Ammon's horn (tissue), 1 donor: ENCODE data around the gene CBLB.

Experiments used
- DNase-seq: peaks from one replicate; pipeline ENCODE4 v3.0.0-alpha.2; 2016; ENCODE audit warnings: low spot score

CBLB gene

DNA sequence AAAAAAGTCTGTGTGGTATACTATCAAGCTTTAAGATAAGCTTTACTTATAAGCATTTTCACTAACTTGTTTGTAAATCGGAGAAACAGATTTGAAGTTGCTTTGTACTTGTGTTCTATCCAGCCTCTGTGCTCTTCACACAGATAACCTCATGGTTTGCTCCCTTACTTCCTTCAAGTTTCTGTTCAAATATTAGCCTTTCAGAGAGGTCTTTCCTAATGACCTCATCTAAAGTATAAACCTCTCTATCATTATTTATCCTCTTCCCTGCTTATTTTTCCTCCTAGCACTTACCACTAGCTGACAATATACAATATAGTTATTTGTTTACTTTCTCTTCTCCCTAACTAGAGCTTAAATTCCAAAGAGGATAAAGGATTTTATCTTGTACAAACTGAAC is 180.0 kb downstream of the CBLB start:
- DNase-seq = no peak

DNA sequence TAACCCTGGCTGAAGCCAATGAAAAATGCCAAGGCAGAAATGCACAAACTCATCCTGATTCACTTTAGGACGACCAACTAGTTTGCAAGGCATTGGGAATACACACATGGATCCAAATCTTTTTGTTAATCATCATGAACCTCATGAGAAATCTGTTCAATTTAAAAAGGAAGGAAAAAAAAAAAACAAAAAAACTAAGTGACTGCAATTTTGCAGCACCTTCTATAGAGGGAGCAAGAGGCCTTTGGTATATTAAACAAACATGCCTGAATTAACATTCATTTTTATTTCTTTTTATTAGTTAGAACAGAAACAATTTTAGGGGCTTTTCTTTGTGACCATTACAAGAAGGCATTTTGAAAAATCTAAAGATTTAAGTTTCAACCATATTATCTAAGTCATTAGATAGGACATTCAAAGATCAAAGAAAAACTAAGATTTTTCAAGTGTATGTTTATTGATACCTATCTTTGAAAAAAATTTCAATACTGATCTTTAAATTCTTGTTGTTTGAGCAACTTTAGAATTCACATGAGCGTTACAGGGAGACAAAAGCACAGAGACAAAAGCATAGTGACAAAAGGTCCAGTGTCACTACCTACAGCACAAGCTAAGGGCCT is 182.4 kb downstream of the CBLB start:
- peak; percentile 13 for DNase-seq

DNA sequence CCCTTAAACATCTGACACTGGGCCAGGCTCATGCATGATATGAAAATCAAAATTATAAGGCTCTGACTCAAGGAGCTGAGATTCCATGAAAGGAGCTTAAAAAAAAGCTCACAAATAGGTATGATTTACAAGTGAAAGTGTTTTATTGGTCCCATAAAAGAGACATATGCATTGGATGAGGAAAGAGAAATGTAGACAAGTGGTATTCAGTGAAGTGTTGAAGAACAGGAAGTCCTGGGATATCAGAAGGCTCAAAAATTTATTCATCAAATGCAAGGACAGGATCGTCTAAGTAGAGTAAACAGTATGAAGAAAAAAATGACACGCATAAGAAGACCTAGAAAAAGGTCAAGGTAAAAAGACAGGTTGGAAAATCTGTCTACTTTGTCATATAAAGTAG is 188.9 kb downstream of the CBLB start:
- no peak for DNase-seq

DNA sequence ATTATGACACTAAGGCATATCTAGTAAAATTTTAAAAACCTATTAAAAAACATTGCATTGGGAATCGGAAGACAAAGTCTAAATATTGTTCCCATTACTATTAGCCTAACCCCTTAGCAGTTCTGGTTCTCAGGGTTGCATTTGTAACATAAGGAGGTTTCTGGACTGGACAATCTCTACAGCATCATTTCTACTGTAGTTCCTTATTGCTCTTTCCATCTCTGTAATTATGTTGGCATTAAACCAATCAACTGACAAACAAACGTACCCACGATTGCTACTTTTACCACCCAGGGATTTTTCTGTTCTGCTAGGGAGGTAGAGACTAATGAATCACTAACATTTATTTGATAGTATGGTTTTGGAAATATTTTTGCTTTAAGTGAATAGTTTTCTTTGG is 190.8 kb downstream of the CBLB start:
- no peak for DNase-seq

DNA sequence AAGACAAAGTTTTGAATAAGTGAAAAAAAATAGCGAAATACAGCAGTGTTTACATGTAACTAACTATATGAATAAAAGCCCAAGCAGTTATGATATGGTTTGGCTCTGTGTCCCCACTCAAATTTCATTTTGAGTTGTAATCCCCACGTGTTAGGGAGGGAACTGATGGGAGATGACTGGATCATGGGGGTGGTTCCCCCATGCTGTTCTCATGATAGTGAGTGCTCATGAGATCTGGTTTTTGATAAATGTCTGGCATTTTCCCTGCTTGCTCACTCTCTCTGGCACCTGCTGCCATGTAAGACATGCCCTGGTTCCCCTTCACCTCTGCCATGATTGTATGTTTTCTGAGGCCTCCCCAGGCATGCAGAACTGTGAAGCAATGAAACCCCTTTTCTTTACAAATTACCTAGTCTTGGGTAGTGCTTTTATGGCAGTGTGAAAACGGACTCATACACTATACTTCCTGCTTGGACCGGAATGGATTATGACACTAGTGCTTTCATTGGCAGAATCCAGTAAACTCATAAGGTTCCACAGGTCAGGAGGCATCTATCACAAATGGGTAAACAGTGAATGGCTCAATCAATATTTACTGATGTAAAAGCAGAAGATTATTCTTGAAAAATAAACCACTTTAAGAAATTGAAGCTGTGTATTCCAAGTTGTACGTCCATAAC is 192.1 kb downstream of the CBLB start:
- DNase-seq = no peak

DNA sequence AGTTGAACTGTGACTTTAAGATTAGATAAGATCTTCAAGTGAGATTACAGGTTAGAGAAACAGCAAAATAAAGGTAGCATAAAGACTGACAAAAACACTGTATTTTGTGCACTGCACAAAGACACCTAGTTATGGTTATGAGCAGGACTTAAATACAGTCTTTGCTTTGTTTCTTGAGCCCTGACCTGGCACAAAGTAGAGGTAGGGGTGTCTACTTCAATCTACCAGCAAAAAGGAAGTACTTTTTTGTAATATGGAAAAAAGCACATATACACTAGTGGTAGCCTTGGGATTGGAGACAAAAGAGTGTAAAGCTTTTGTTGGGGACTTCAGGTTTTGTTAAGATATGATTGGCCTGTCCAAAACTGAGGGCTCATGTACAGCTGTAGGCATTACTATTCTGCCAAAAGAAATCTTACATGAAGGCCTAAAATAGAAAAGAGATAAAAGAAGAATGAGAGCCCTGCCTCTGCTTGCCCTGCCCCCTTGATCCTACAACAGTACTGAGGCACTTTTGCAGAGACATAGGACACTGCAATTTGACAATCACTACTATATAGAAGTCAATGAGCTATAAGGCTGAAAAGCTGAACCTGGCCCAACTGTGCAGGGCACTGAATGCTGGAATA is 194.3 kb downstream of the CBLB start:
- DNase-seq = no peak

DNA sequence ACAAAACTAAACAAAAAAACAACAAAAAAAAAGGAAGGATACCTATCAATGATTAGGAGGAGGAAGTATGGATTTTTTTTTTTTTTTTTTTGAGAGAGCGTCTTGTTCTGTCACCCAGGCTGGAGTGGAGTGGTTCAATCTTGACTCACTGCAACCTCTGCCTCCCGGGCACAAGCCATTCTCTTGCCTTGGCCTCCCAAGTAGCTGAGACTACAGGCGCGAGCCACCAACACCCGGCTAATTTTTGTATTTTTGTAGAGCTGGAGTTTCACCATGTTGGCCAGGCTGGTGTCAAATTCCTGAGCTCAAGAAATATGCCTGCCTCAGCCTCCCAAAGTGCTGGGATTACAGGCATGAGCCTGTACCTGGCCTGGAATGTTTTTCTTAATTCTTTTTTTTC is 195.8 kb downstream of the CBLB start:
- DNase-seq = no peak

DNA sequence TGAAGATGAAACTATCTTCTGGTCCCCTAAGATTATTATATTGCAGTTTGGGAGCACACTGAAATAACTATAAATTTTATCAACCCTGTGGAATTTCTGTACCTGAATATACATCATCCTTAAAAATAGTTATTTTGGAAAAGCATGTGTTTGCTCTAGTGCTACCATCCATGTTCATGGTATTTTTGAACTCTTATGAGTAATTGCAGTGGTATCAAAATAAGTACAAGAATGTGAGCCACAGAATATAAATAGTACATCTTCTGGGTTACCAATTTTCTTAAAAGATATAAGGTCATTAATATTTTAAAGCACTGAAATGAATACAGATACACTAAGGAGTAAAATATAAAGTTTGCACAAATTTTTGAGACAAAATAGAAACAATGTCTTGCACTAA is 206.5 kb downstream of the CBLB start:
- no peak for DNase-seq

DNA sequence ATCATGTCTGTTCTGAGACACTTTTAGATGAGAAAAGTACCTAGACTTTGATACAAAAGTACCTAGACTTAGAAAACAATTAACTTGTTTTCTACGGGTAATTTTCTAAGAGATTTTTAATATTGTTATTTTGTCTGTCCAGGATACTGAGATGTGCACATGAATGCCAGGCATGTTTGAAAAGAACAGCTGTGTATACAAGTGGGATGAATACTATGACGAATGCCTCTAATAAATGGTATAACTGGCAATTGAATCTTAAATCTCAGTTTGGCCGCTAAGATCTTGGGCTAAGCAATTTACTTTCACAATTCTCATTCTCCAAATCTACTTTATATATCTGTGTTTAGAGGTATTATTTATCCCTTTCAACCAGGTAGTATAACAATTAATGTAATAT is 207.4 kb downstream of the CBLB start:
- DNase-seq = no peak

DNA sequence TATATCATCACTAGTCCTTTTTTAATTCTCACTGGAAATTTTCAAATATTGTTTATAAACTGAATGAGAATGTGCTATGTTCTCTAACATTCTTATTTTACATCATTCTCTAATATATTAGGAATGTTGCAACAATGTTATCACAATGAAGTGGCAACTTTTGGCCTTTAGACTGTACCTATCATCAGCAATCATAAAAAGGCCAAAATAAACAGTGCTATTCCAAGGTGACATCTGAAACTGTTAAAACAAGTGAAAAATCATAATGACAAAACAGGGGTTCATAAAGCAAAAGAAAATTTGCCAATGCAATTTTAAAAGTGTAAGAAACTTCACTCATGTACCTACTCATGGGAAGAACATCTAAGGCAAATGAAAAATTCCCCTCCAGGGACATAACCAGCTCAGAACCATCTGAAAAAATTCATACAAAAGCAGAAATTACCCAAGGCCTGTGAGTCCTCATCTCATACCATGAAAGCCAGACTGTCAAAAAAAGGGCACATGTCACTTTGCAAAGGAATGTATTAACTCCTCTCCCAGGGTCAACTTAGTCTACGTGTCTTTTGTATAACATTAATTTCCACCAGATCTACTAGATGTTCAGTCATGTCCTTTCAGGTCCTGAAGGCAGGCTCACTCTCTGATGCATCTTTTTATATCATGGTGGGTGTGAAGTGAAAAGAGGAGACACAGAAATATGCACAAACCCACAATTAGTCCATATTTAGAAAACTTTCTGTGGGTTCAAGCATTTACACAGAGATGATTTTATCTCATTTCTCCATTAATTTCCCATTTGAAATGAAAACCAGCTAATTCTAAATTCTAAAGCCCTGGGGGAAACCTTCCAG is 211.9 kb downstream of the CBLB start:
- no peak for DNase-seq

DNA sequence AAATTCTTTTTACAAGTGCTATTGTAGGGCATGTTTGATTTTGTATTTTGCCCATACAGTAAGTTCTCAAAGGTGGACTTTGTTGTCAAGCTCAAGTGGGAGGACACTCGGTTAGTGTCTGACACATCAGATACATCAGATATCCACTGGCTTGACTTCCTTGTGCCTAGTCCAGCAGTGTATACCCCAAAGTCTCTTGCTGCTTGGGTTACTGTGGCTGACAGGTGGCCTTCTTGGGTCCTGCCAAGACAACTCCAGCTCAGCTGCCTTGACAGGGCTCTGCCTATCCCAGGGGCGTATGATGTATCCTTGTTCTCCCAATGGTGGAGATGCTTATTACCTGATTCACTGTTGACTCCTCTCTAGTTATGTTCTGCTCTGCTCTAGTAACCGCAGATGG is 214.9 kb downstream of the CBLB start:
- no peak for DNase-seq

DNA sequence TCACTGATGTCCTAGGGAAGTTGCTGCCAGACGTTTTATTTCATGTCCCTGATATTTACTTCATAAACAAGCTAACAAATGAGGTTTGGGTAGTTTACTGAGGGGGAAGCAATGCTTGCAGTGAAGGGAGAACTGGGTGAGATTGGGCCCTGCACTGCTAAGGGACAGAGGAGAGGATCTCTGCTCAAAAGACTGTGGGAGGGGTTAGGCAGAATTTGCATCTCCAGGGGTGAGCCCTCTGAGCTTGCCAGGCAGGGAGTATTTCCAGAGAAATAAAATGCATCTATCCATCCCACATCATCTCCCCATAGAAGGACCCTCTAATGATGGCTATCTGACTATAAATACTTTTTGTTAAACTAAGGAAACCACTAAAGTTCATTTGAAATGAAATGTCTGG is 215.6 kb downstream of the CBLB start:
- DNase-seq = no peak

DNA sequence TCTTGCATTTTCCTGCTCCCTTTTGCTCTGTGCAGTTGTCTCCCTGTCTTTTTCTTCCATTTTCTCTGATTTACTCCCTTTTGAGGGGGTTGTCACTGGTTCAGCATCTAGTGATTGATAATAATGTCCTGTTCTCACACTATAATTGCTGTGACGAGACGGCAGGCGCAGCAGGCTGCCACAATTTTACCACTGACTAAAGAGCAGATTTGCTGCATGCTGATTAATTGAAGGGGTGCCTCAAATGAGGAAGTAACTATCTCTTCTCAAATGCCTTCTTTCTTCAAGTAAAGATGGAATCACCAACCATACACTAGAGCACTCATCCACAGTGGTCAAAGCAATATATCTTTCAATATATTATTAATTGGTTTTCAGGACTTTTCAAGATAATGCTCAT is 219.3 kb downstream of the CBLB start:
- peak; percentile 23 for DNase-seq

DNA sequence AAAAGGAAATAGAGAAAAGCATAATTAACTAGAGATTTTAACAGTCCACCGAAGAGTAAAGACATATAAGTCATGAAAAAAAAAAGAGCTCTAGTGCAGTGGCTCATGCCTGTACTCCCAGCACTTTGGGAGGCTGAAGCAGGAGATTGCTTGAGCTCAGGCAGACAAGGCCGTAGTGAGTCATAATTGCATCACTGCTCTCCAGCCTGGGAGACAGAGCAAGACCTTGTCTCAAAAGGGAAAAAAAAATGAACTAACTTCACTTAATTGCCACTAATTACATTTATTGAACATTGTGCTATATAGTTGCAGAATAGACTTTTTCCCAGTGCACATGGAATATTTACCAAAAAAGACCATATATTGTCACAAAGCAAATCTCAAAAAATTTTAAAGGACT is 221.8 kb downstream of the CBLB start:
- DNase-seq = no peak

DNA sequence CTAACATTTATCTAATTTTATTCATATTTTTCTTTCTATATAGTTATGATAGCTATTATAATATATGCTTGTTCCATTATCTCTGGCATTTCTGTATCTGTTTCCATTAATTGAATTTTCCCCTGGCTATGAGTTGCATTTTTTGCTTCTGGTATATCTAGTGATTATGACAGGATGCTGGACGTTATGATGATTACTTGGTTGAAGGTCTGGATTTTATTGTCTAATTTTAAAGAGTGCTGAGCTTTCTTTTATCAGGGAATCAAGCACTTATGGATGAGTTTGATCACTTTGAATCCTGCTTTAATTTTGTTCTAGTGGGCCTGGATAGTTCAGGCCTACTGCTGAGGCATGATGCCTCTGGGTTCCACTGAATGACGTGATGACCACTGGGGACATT is 229.7 kb downstream of the CBLB start:
- DNase-seq = no peak

DNA sequence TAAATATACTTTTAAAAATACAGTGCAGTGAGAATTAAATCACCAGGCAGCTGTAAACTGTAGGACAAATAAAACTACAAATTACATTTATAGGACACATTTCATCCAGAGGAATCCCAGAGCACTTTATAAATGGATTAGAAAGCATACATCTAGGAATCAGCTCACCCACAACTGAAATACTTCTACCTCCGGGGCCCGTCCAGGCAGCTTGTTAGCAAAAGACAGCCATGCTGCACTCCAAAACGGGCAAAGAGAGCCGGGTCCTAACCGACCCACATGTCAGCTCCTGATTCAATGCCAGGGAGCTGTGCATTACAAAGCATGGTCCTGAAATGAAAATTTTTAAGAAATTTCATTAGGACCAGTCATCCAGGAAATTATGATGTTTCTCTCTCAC is 234.1 kb downstream of the CBLB start:
- DNase-seq = no peak

DNA sequence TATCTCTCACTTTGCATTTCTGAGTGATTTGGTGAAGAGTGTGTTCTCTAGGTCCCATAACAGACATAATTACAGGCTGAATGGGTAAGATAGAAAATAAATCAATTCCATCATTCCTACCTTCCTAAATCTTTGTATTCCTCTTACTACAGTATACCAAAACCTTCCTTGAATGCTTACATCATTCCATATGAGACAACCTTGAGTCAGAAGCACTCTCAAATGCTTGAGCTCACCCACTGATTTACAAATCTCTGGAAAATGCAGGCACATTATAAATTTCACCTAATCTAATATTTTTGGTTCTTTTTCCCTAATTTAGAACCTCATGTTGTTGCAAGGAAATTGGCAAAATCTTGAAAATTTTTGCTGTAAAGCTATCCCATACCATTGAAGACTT is 239.1 kb downstream of the CBLB start:
- no peak for DNase-seq

DNA sequence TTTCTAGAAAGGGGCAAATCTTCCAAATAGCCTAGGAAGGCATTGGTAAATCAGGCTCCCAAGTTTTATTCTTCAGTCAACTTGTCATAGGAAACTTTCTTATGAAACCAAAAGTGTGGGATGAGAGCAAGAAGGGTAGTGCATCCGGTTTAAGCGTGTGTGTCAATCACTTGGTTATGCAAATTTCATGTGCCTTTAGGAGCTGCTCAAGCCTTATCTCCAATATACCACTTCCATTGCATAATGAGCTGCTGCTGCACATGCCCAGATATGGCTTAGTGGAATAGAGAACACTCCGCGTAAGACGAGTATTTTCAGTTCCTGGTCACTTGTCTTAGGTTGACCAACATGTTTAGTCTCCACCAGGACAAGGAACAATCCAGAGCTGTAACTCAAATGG is 242.1 kb downstream of the CBLB start:
- DNase-seq = no peak

DNA sequence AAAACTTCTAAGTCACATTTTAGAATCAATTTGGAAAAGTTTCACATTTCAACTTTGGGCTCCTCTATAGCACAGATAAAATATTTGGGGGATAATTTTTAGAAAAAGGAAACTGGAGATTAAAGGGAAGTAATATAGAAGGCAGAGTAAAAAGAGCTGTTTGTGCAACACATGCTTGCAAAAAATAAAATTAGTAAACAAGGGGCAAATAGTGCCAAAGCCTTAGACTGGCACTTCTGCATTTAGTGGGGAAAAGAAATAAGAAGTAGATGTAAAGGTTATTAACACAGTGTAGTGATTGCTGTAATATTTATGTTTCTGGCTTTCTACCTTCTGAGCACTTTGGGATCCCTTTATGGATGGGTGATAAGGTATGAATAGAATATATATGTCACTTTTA is 246.6 kb downstream of the CBLB start:
- DNase-seq = no peak

DNA sequence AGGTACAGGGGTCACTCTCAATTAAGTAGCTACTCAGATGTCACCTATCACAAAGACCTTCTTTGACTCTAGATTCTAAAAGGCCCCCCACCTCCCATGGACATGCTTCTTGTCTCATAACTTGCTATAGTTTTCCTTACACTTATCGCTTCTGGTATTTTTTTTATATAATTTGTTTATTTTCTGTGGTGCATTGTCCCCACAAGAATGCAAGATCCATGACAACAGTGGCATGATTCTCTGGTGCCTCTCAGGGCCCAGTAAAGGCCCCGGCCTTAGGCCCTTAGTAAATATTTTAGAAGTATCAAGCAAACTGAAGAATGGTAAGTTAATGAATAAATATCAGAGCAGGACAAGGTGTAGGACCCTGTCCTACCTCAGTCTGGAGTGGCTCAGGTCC is 248.6 kb downstream of the CBLB start:
- no peak for DNase-seq

DNA sequence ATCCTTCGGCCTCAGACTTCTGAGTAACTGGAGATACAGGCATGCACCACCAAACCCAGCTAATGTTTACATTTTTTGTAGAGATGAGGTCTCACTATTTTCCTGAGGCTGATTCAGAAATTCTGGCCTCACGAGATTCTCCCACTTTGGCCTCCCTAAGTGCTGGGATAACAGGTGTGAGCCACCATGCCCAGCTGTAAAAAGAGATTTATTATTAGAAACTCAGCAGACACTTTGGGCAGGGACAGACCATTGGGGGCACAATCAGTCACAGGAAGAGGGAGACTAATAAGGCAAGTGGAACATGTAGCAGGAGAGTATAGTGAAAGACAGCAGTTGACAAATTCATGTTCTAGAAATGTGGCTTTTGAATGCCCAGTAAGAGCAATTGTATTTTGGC is 249.2 kb downstream of the CBLB start:
- DNase-seq = no peak

DNA sequence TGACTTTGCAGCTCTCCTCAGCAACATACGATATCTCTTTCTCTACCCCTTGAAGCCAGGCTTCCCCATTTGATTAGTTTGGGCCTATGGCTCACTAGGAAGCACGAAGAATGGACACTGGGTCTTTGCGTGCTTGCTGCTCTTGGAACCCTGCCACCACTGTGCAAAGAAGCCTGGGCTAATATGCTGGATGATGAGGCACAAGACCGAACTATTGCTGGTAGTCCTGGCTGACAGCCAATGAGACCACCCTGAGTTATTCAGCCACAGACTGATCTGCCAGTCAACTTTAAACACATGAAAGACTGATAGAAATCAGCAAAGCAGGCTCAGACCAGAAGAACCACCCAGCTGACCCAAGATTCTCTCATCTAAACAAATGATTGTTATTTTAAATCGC is 250.3 kb downstream of the CBLB start:
- no peak for DNase-seq
